Measurements from ENCODE around the gene ACR. TPM values are rescaled to one million over a fixed set of nuclear protein-coding genes. Genes with fewer than 3 reads are reported as not detected.

Gene ACR
- total RNA-seq, 2 donors from 2014 or later: not detected

GRCh38 chr22:50694099-50694605, 43.9 kb upstream of the ACR start:
- H3K4me1 ChIP-seq: peaks cover 13% of the 10 kb centered on the region
- TF ChIP-seq POLR2A (IDR thresholded peaks at IDR 0.05) (no peak), CTCF (IDR thresholded peaks at IDR 0.05) (no peak)
- no peaks in the 10 kb centered on the region for H3K9me3 ChIP-seq
- intact Hi-C loops (cut with DNase I): no loop called here
- ATAC-seq (no peak), DNase-seq (no peak)
- H3K4me3 ChIP-seq: no peak overlapping the region
- H3K27ac ChIP-seq: no peak overlapping the region
- no peaks in the 10 kb centered on the region for H3K27me3 ChIP-seq
- 66 to 67% methylated on average over 3 of the region's 3 CpGs for WGBS, 2 donors
- no peaks in the 10 kb centered on the region for H3K36me3 ChIP-seq (replicated peaks in 1 of 2; ENCODE audit: insufficient read depth in 1 of 2, low read depth in 2 of 2)

- H3K4me1 ChIP-seq: peaks cover 13% of the 10 kb centered on the region
- H3K9me3 ChIP-seq: no peaks in the 10 kb centered on the region
- WGBS, 2 donors: 71 to 84% methylated on average over 8 to 18 of the region's 18 CpGs
- no peaks in the 10 kb centered on the region for H3K27me3 ChIP-seq
- TF ChIP-seq POLR2A (IDR thresholded peaks at IDR 0.05) (no peak), CTCF (IDR thresholded peaks at IDR 0.05) (no peak)
- ATAC-seq (no peak), DNase-seq (peak in 1 of 4 donors; percentile 3)
- no peak overlapping the region for H3K27ac ChIP-seq
- H3K36me3 ChIP-seq (replicated peaks in 1 of 2; ENCODE audit: insufficient read depth in 1 of 2, low read depth in 2 of 2): no peaks in the 10 kb centered on the region
- H3K4me3 ChIP-seq: no peak overlapping the region
- intact Hi-C loops (cut with DNase I): no loop called here
These were observed 43.1 kb upstream of the ACR start for GRCh38 chr22:50694766-50695420.

GRCh38 chr22:50695421-50696250, 42.4 kb upstream of the ACR start:
- no peak overlapping the region for H3K27ac ChIP-seq
- DNase-seq (peak in 2 of 4 donors; percentile 3 to 11), ATAC-seq (no peak)
- no peaks in the 10 kb centered on the region for H3K9me3 ChIP-seq
- 88 to 94% methylated on average over 9 to 18 of the region's 18 CpGs for WGBS, 2 donors
- H3K27me3 ChIP-seq: no peaks in the 10 kb centered on the region
- intact Hi-C loops (cut with DNase I): no loop called here
- H3K4me1 ChIP-seq: peaks cover 13% of the 10 kb centered on the region
- no peaks in the 10 kb centered on the region for H3K36me3 ChIP-seq (replicated peaks in 1 of 2; ENCODE audit: insufficient read depth in 1 of 2, low read depth in 2 of 2)
- TF ChIP-seq POLR2A (IDR thresholded peaks at IDR 0.05) (no peak), CTCF (IDR thresholded peaks at IDR 0.05) (no peak)
- no peak overlapping the region for H3K4me3 ChIP-seq

DNA sequence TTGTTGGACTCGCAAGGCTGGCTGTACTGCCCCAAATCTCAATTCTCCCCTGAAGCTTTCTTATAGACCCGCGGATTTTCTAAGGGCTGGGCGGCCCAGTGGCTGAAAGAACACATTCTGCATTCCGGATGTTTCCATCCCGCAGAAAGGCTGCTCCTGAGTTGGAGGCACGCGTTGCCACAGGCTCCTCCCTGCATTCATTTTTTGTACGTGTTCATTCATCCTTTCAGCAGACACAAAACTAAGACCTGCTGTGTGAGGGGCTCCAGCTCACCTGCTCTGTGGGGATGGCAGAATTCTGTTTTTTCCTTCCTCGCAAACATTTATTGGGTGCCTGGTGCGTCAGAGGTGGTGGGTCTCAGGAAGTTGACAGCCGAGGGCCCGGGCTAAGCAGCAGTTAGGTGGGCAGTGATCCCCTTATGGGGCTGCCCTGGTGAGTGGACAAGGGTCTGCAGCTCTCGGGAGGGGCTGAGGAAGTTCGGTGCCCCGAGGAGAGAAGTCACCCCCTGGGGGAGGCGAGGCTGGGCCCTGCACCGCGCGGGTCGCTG, 41.7 kb upstream of the ACR start:
- 50 to 69% methylated on average over 13 to 21 of the region's 21 CpGs for WGBS, 2 donors
- TF ChIP-seq POLR2A (IDR thresholded peaks at IDR 0.05) (no peak), CTCF (IDR thresholded peaks at IDR 0.05) (no peak)
- Histone ChIP-seq H3K27me3 (no peaks in the 10 kb centered on the region), H3K4me3 (no peak overlapping the region), H3K4me1 (peaks cover 13% of the 10 kb centered on the region), H3K36me3 (replicated peaks in 1 of 2; ENCODE audit: insufficient read depth in 1 of 2, low read depth in 2 of 2) (no peaks in the 10 kb centered on the region), H3K9me3 (no peaks in the 10 kb centered on the region), H3K27ac (no peak overlapping the region)
- ATAC-seq (no peak), DNase-seq (no peak)
- intact Hi-C loops (cut with DNase I): no loop called here

Measured in body of pancreas (tissue), 4 donors.